ENCODE data around the gene ERGIC1. TPM values are rescaled to one million over a fixed set of nuclear protein-coding genes. Genes with fewer than 3 reads are reported as not detected.

Gene ERGIC1
- total and polyA plus RNA-seq, 2 of the 8 experiments (the other 6 are each of a cell fraction or from before 2014, with no cell fraction given) = 95.3 to 106 TPM

DNA sequence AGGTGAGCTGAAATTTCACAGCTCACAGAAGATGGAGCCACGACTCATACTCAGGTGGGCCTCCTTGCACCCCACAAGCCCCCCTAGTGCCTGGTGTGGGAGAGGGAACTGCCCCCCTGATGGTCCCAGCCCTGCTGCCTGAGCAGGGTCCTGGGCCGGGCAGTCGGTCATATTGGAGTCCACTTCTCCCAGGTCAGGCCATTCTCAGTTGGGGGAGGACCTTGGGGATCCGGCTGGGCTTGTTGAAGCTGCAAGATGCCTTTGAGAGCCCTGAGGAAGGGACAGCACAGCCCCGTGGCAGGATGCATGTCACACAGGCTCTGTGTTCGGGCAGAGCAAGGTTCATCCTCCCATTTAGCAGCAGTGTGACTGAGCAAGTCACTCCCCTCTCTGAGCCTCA is 56.6 kb downstream of the ERGIC1 start:
- Histone ChIP-seq H3K4ac (replicated peaks; ENCODE audit: insufficient read length, low read depth, low read length) (no peak overlapping the region), H3K36me3 (ENCODE audit: control insufficient read depth in 2 of 4, insufficient read depth in 4 of 4, low read length in 3 of 4) (peaks cover 6 to 21% (median 10%) of the 10 kb centered on the region in 4 experiments; a peak in 6 of 8 replicates), H3K4me2 (ENCODE audit: insufficient read depth in 1 of 2, low read depth in 2 of 2, low read length in 2 of 2) (no peak overlapping the region), H3K9me3 (ENCODE audit: insufficient read depth in 2 of 2, low read depth in 1 of 2, low read length in 1 of 2) (no peaks in the 10 kb centered on the region), H3K23ac (ENCODE audit: insufficient read length) (no peak overlapping the region), H2BK20ac (ENCODE audit: low read length) (no peak overlapping the region), H3K23me2 (ENCODE audit: low read depth, low read length) (no peaks in the 10 kb centered on the region), H2AK5ac (ENCODE audit: low read depth, low read length) (no peak overlapping the region), H4K91ac (replicated peaks; ENCODE audit: insufficient read length, low read length) (no peak overlapping the region), H3K79me1 (ENCODE audit: low read depth, low read length) (peaks cover 3% of the 10 kb centered on the region; the same call in 1 of the 2 replicates), H3K27ac (ENCODE audit: low read depth, low read length) (no peak overlapping the region), H2BK5ac (ENCODE audit: low read depth, low read length) (no peak overlapping the region), H3K79me2 (ENCODE audit: control insufficient read depth in 1 of 2, insufficient read depth in 2 of 2, low read length in 2 of 2) (peaks cover 0 to 3% of the 10 kb centered on the region in 2 experiments; a peak in 1 of 4 replicates), H2BK15ac (ENCODE audit: low read length) (no peak overlapping the region), H2AFZ (ENCODE audit: low read length) (no peak overlapping the region), H4K20me1 (replicated peaks in 1 of 2; ENCODE audit: control insufficient read depth in 1 of 2, insufficient read depth in 2 of 2, low read length in 2 of 2) (peaks cover 0 to 11% of the 10 kb centered on the region in 2 experiments), H3K4me1 (replicated peaks in 1 of 4; ENCODE audit: control insufficient read depth in 3 of 4, insufficient read depth in 4 of 4, low read length in 3 of 4) (peaks cover 0 to 2% (median 0%) of the 10 kb centered on the region in 4 experiments; a peak in 4 of 7 replicates), H3K56ac (replicated peaks; ENCODE audit: insufficient read length, low read depth, low read length) (no peak overlapping the region), H4K5ac (ENCODE audit: insufficient read length, low read depth, low read length) (no peak overlapping the region), H3K18ac (ENCODE audit: extremely low read depth, low read length) (no peak overlapping the region), H4K8ac (ENCODE audit: extremely low read depth, insufficient read depth, low read length) (no peak overlapping the region), H3K27me3 (replicated peaks in 1 of 4; ENCODE audit: control insufficient read depth in 3 of 4, extremely low read depth in 1 of 4, insufficient read depth in 3 of 4, low read length in 3 of 4) (no peaks in the 10 kb centered on the region), H3K14ac (ENCODE audit: insufficient read length) (no peak overlapping the region), H2BK12ac (ENCODE audit: low read depth, low read length) (no peak overlapping the region), H2BK120ac (replicated peaks; ENCODE audit: low read depth, low read length) (no peak overlapping the region), H3K9ac (replicated peaks in 1 of 4; ENCODE audit: extremely low read depth in 1 of 4, low read depth in 3 of 4, low read length in 3 of 4) (no peak overlapping the region), H3K4me3 (ENCODE audit: extremely low read depth in 1 of 4, insufficient read depth in 2 of 4, low read depth in 3 of 4, low read length in 4 of 4) (no peak overlapping the region)
- 93% methylated on average over 6 of the region's 6 CpGs; no CpG with 5 or more reads in 1 of the 2 experiments for WGBS, 2 experiments (ENCODE audit: extremely low coverage in 1 of 2, insufficient coverage in 1 of 2, insufficient read length in 1 of 2, insufficient replicate concordance in 2 of 2, low coverage in 1 of 2, low lambda C conversion rate in 2 of 2, missing lambda C conversion rate in 1 of 2)
- CTCF ChIA-PET (ENCODE audit: partially characterized antibody) = no interaction called here
- POLR2A ChIA-PET (ENCODE audit: partially characterized antibody) = no interaction called here
- no peak for DNase-seq (ENCODE audit: low read depth in 1 of 2, low spot score in 2 of 2)
- no peak for FAIRE-seq
- TF ChIP-seq SRF (IDR thresholded peaks at IDR 0.05; ENCODE audit: low read depth, low read length) (no peak), RBBP5 (IDR thresholded peaks at IDR 0.05; ENCODE audit: borderline replicate concordance, low read depth, low read length) (no peak), MAFK (IDR thresholded peaks at IDR 0.05; ENCODE audit: low read depth, low read length) (no peak), CBX5 (IDR thresholded peaks at IDR 0.05; ENCODE audit: low read depth, low read length) (no peak), RAD21 (IDR thresholded peaks at IDR 0.05 in 1 of 2, conservative IDR thresholded peaks at IDR 0.05 in 1 of 2; ENCODE audit: low read depth in 2 of 2, low read length in 2 of 2) (no peak), KDM5A (IDR thresholded peaks at IDR 0.05; ENCODE audit: low read length) (no peak), GABPA (IDR thresholded peaks at IDR 0.05; ENCODE audit: borderline replicate concordance, insufficient read depth, low read length) (no peak), YY1 (IDR thresholded peaks at IDR 0.05; ENCODE audit: low read depth, low read length) (no peak), SIRT6 (IDR thresholded peaks at IDR 0.05; ENCODE audit: low read length) (no peak), ASH2L (IDR thresholded peaks at IDR 0.05; ENCODE audit: low read length) (no peak), TAF1 (IDR thresholded peaks at IDR 0.05; ENCODE audit: low read depth, low read length) (no peak), POLR2A (IDR thresholded peaks at IDR 0.05; ENCODE audit: control extremely low read depth in 1 of 2, low read depth in 2 of 2, low read length in 2 of 2) (no peak; a peak in 1 of 3 replicates), CHD1 (IDR thresholded peaks at IDR 0.05; ENCODE audit: low read depth, low read length) (no peak)
- TF ChIP-seq, protein P1, sequence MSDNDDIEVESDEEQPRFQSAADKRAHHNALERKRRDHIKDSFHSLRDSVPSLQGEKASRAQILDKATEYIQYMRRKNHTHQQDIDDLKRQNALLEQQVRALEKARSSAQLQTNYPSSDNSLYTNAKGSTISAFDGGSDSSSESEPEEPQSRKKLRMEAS (IDR thresholded peaks at IDR 0.05) = no peak
